ENCODE data around the gene SLC25A22. TPM values are rescaled to one million over a fixed set of nuclear protein-coding genes. Genes with fewer than 3 reads are reported as not detected.

Gene SLC25A22
- total and polyA plus RNA-seq, 10 donors: 6.3 to 23.2 (median 14.1) TPM

- Histone ChIP-seq H3K36me3 (peaks cover 0 to 59% (median 25%) of the 10 kb centered on the region in 6 donors), H3K27me3 (replicated peaks in 1 of 7) (no peaks in the 10 kb centered on the region), H3K4me3 (peak overlapping the region; percentile 46 to 96 (median 92)), H3K9me3 (no peaks in the 10 kb centered on the region), H3K4me1 (peaks cover 15 to 53% (median 43%) of the 10 kb centered on the region in 6 donors), H3K27ac (peak overlapping the region; percentile 78 to 96 (median 89))
- DNase-seq: peak; percentile 85
- TF ChIP-seq, protein P1, sequence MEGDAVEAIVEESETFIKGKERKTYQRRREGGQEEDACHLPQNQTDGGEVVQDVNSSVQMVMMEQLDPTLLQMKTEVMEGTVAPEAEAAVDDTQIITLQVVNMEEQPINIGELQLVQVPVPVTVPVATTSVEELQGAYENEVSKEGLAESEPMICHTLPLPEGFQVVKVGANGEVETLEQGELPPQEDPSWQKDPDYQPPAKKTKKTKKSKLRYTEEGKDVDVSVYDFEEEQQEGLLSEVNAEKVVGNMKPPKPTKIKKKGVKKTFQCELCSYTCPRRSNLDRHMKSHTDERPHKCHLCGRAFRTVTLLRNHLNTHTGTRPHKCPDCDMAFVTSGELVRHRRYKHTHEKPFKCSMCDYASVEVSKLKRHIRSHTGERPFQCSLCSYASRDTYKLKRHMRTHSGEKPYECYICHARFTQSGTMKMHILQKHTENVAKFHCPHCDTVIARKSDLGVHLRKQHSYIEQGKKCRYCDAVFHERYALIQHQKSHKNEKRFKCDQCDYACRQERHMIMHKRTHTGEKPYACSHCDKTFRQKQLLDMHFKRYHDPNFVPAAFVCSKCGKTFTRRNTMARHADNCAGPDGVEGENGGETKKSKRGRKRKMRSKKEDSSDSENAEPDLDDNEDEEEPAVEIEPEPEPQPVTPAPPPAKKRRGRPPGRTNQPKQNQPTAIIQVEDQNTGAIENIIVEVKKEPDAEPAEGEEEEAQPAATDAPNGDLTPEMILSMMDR (IDR thresholded peaks at IDR 0.05 in 8 of 11, conservative IDR thresholded peaks at IDR 0.05 in 3 of 11): no peak
- TF ChIP-seq POLR2A (IDR thresholded peaks at IDR 0.05) (no peak), POLR2AphosphoS5 (IDR thresholded peaks at IDR 0.05) (no peak)
- 22 to 37% (median 25%) methylated on average over 12 to 18 of the region's 18 CpGs for WGBS, 5 donors
- intact Hi-C loops (cut with DNase I; ENCODE audit: low total_unique reads): no loop called here
Observed at GRCh38 chr11:796565-797295, 1.4 kb downstream of the SLC25A22 start.

GRCh38 chr11:795634-796564 lies 2.2 kb downstream of the SLC25A22 start:
- Histone ChIP-seq H3K4me1 (peaks cover 15 to 49% (median 42%) of the 10 kb centered on the region in 6 donors), H3K27me3 (replicated peaks in 1 of 7) (peaks cover 0 to 2% (median 0%) of the 10 kb centered on the region in 7 donors), H3K9me3 (no peaks in the 10 kb centered on the region), H3K4me3 (peak overlapping the region; percentile 46 to 96 (median 92)), H3K27ac (peak overlapping the region; percentile 78 to 96 (median 89)), H3K36me3 (peaks cover 0 to 59% (median 32%) of the 10 kb centered on the region in 6 donors)
- TF ChIP-seq, protein P1 (IDR thresholded peaks at IDR 0.05 in 8 of 11, conservative IDR thresholded peaks at IDR 0.05 in 3 of 11): no peak
- peak; percentile 71 to 78 (median 77) for TF ChIP-seq POLR2AphosphoS5 (IDR thresholded peaks at IDR 0.05)
- 3 to 7% (median 4%) methylated on average over 12 to 26 of the region's 26 CpGs for WGBS, 5 donors
- intact Hi-C loops (cut with DNase I; ENCODE audit: low total_unique reads): no loop called here
- DNase-seq: peak; percentile 94

DNA sequence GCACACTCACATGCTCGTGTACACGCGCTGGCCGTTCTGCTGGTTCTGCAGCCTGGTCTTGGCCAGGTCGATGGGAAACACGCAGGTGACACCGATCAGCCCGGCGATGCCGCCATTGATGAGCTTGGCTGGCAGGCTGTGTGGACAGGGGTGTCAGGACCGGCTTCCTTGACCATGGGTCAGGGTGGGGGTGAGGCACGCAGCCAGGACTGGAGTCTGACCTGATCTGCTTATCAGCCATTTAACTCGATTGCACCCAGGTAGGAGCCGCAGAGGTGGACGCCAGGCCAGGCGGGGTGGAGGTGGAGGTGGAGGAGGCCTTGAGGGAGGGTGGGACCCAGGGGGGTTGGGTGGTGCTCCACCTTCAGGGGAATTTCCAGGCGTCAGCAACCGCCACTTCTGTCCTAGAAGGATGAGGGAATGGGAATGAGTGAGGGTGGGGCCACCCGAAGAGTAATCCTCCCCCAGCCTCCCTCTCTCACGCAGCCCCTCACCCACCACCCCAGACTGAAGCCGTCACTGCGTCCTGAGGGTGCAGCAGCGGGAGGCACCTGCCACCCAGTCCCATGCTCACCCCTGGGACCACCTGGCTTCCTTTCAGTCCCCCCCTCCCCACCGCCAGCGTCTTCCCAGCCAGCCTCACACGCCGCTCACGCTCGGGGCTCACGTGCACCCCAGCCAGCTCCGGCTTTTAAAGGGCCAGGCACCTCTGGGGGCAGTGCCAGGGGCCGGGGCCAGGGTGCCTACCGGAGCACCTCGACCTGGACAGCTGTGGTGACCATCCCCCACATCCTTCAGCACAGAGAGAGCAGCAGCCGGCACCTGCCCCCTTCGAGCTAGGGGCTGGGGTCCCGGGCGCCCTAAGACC lies 3.1 kb downstream of the SLC25A22 start:
- H3K4me3 ChIP-seq: peak overlapping the region in 6 of 8 donors; percentile 73 to 96 (median 92)
- H3K4me1 ChIP-seq: peaks cover 15 to 54% (median 42%) of the 10 kb centered on the region in 6 donors
- peak overlapping the region in 5 of 8 donors; percentile 78 to 96 (median 91) for H3K27ac ChIP-seq
- intact Hi-C loops (cut with DNase I; ENCODE audit: low total_unique reads): no loop called here
- peaks cover 0 to 53% (median 28%) of the 10 kb centered on the region in 6 donors for H3K36me3 ChIP-seq
- TF ChIP-seq, protein P1 (IDR thresholded peaks at IDR 0.05 in 8 of 11, conservative IDR thresholded peaks at IDR 0.05 in 3 of 11): no peak
- TF ChIP-seq POLR2AphosphoS5 (IDR thresholded peaks at IDR 0.05) (no peak), POLR2A (IDR thresholded peaks at IDR 0.05) (no peak)
- peak; percentile 83 for DNase-seq
- H3K9me3 ChIP-seq: no peaks in the 10 kb centered on the region
- WGBS, 5 donors: 56 to 73% (median 69%) methylated on average over 29 to 38 of the region's 38 CpGs
- H3K27me3 ChIP-seq (replicated peaks in 1 of 7): peaks cover 0 to 11% (median 6%) of the 10 kb centered on the region in 7 donors

Data from spleen (tissue), 11 donors.